DMS79 (cell line): ENCODE results near the gene VWA2.

ENCODE experiments used
- DNase-seq: peaks from one replicate; lab custom pipeline; 2025; lab: John Stamatoyannopoulos, UW

The VWA2 gene

DNA sequence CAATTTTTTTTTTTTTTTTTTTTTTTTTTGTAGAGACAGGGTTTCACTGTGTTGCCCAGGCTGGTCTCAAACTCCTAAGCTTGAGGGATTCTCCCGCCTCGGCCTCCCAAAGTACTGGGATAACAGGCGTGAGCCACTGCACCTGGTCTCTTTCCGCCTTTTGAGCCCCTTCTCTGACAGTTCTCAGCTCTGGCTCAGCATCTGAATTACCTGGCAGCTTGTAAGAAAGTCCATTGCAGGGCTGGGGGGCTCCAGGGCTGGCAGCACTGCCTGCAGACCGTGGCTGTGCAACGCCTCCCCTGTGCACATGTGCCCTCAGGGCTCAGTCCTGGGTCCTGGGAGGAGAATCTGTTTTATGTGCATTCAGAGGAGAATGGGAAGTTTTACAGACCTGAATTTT is 37.6 kb downstream of the VWA2 start:
- DNase-seq: no peak

DNA sequence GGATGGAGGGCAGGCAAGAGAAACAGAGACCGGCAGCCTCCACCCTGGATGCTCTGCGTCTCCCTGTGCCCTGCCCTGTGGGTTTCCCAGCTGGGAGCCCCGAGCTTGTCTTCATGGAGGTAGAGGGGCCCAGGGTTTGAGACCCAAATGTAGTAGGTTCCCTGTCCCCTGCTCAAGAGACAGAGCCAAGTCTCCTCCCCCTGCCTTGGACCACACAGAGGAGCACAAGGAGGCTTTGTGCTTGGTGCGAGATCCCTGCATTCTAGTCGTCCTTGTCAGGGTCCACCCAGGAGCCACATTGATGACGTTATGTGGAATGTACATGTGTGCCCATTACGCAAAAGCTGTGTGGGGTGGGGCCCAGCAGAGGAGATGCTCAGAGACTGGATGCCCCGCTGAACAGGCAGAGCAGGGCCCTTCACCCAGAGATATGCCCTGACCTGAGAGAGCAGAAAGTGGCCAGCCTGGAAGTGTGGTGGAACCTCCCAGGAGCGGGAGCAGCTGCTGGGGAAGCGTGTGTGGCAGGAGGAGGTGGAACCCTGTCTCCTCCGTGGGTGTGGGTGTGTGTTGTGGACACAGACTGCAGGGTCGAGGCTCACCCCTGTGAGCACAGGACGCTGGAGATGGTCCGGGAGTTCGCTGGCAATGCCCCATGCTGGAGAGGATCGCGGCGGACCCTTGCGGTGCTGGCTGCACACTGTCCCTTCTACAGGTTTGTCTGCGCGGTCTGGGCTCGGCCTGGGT is 39.3 kb downstream of the VWA2 start:
- no peak for DNase-seq

DNA sequence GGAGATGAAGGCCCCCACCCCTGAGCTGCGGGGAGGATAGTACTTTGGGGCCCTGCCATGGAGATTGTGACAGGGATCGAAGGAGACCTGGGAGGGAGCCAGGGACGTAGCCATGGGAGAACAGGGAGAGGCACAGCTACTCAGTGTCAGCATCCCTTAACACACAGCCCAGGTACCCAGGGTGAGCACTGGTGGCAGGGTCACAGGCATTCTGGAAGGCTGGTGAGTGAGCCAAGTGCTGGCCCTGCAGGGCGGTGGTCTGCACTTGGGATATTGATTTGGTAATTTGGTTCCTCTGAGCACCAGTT is 39.8 kb downstream of the VWA2 start:
- DNase-seq: no peak

DNA sequence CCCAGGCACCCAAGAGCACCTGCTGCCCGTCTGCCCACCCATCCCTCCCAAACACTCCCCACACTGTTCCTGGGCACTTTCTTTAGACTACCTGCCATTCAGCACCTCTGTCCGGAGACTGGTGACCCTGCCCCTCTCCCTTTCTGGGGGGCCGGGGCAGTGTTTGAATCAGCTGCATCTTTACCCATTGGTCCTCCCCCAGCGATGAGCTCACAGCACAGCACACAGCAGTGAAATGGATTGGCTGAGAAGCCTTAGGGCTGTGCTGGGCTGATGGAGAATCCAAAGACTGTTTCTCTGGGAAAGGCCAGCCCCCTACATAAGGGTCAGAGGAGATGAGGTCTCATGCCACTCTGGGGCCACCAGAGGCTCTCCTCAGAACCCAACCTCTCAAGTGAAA is 40.2 kb downstream of the VWA2 start:
- DNase-seq: no peak

DNA sequence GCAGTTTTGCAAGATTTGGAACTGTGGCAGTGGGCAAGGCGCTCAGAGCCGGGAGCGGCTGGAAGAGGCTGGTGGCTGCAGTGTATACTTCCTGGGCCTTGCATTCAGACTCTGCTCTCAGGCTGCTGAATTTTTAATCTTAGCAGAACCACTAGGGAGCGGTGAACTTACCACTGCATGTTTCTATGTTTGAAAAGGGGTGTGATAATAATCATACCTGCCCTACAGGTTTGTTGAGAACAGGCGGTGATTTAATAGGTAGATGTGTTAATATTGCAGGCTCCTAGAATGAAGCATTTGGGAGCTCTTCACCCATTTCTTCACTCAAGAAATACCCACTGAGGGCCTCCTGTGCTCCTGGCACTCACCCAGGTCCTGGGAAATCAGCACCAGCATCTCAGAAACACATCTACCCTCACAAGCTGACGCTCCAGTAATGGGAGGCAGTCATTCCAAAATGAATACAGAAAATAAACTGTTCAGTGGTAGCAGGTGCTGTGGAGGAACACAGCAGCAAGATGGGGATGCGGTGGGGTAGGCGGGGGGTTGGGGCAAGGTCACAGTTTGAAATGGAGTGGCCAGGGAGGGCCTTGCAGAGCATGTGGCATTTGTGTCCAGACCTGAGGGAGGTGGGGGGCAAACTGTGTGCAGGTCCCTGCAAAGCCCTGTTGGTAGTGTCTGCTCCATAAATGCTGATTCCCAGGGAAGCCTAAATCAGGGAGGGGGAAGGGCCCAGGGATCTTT is 41.0 kb downstream of the VWA2 start:
- DNase-seq: no peak

DNA sequence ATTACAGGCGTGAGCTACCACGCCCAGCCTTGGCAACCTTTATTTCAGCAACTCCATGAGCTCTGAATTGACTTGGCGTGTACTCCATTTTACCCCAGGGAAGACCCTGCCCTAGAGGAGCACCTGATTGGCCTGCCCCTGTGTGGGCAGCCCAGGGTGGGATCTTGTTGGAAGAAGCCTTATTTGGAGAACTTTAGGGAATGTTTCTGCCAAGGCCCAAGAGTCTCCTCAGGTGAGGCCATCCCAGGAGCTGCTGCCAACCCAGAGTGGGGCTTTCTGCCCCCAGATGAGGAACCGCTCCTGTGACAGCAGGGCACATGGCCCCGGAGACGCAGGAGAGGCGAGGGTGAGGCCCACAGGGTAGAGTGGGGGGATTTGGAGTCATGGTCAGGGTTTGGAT is 42.0 kb downstream of the VWA2 start:
- DNase-seq: no peak

DNA sequence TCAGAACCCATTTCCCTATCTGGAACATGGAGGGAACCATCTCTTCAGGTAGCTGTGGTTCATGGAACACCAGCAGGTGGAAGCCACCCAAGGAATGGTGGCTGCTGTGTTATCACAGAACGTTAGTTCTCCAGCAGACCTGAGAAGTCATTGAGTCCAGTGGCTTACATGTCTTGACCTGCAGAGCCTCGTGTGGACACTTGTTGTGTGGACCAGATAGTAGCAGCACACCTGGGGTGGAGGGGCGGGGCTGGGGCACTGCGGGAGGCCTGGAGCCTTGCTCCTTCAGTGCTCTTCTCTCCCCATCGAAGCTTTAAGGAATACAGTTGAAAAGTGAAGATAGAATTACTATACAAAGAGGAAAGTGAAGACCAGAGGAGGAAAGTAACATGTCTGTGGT is 42.4 kb downstream of the VWA2 start:
- no peak for DNase-seq

DNA sequence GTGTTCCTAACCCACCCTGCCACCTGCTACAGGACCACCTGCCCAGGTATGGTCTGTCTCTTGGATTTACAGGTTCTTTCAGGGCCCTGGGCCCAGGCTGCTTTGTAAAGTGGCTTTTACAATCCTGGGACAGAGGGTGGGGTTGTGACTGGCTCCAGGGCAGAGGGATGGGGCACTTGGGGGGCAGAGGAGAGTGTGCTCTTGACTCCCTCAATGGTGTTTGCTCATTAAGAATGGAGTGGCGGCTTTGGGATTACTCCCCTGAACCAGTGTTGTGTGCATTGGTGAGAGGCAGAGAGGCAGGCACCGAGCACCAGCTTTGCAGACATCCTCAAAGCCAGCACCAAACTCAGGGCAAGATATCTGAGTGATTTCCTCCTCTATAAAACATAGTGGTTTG is 43.5 kb downstream of the VWA2 start:
- no peak for DNase-seq

DNA sequence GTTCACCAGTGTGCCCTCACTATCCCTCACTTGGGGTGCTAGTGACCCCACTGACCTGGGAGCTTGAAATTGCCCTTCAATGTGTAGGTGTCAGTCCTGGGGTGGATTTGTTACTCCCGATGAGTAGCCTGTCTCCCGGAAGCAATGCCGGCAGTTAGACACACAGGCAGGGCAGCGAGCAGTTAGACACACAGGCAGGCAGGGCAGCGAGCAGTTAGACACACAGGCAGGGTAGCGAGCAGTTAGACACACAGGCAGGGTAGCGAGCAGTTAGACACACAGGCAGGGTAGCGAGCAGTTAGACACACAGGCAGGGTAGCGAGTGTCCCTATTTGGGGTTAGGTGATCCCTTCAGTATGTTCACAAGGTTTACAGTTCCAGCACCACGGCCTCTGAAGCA is 44.0 kb downstream of the VWA2 start:
- DNase-seq: no peak

DNA sequence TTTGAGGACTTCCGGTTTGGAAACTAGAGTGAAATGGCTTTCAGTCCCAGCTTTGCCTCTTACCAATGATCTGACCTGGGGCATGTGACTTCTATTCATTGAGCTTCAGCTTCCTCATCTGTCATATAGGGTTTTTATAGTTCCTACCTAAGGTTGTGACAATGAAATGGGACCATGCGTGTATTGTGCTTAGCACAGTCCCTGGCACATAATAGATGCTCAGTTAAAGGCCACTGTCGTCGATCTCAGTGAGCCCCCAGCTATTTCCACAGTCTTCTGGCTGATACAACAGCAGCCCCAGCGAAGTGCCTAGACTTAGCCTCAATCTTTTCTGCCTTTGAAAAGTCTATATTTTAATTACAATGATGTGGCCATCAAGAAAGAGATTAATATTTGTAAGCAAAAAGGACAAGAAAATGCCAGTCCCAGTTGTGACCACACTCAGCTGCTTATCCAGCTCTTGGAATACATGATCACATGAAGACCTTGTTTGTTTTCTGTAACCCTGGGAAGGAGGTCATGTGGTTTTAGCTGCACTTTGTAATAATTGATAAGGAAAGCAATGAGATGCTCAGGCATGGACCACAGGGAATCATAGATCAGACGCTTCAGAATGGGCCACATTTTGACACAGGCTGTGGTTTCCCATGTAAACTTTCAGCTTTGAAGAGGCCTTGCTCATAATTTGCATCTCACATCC is 44.6 kb downstream of the VWA2 start:
- DNase-seq: no peak

DNA sequence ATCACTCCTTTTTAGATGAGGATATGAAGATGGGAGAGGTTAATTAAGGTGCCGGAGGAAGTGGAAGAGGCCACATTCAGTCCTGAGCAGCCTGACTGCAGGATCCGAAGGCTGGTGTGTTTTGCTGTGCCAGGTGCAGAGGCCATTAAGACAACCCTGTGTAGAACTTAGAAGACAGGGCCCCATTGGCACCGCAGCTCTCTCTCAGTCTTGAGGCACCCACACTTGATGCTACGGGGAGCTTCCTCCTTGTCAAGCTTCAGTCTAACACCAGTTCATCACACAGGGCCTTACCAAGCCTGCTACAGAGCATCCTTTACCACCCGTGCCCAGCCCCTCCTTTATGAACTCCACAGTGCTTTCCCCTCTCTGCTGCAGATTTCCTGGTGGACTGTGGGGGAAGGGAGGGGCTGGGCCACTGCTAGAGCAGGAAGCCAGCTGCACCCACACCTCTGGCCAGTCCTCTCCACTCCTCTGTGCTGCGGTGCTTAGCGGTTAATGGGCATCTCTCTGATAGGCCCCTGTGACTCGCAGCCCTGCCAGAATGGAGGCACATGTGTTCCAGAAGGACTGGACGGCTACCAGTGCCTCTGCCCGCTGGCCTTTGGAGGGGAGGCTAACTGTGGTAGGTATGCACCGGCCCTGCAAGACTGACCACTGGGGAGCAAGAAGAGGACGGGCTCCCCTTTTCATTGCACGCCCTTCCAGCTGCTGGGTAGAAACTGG is 45.5 kb downstream of the VWA2 start:
- DNase-seq: no peak

DNA sequence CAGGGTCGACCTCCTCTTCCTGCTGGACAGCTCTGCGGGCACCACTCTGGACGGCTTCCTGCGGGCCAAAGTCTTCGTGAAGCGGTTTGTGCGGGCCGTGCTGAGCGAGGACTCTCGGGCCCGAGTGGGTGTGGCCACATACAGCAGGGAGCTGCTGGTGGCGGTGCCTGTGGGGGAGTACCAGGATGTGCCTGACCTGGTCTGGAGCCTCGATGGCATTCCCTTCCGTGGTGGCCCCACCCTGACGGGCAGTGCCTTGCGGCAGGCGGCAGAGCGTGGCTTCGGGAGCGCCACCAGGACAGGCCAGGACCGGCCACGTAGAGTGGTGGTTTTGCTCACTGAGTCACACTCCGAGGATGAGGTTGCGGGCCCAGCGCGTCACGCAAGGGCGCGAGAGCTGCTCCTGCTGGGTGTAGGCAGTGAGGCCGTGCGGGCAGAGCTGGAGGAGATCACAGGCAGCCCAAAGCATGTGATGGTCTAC is 46.9 kb downstream of the VWA2 start:
- no peak for DNase-seq

DNA sequence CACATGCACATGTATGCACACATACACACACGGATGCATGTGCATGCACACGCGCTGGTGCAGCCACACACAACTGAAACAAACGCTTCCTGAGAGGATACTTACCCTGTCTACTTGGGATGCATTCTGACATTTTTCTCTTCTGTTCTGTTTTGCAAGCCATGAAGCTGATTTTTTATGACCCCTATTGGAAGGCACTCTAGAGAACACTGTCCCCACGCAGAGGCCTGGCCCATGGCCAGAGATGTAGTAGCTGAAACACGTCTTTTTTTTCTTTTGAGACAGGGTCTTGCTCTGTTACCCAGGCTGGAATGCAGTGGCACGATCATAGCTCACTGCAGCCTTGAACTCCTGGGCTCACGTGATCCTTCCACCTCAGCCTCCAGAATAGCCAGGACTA is 47.9 kb downstream of the VWA2 start:
- no peak for DNase-seq

DNA sequence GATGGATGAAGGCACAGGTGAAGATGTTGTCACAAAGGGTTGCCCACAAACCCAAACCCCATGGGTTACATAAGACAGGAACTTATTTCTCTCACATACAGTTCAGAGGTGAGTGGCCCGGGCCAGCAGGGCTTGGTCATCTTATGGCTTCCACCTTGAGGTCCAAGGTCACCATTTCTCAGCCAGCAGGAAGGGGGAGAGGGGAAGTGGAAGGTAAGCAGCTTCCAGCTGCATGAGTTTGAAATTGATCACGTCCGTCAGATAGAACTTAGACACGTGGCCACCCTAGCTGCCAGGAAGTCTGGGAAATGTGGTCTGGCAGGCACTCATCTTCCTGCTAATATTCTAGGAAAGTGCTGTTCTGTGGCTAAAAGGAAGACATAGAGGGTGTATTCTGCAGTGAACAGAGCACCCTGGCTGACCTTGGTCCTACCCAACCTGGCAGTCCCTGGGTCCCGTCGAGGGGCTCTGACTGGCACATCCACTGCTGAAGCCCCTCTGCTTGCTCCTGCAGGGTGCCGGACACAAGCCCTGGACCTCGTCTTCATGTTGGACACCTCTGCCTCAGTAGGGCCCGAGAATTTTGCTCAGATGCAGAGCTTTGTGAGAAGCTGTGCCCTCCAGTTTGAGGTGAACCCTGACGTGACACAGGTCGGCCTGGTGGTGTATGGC is 49.5 kb downstream of the VWA2 start:
- no peak for DNase-seq

DNA sequence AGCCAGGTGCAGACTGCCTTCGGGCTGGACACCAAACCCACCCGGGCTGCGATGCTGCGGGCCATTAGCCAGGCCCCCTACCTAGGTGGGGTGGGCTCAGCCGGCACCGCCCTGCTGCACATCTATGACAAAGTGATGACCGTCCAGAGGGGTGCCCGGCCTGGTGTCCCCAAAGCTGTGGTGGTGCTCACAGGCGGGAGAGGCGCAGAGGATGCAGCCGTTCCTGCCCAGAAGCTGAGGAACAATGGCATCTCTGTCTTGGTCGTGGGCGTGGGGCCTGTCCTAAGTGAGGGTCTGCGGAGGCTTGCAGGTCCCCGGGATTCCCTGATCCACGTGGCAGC is 50.0 kb downstream of the VWA2 start:
- DNase-seq: no peak

DNA sequence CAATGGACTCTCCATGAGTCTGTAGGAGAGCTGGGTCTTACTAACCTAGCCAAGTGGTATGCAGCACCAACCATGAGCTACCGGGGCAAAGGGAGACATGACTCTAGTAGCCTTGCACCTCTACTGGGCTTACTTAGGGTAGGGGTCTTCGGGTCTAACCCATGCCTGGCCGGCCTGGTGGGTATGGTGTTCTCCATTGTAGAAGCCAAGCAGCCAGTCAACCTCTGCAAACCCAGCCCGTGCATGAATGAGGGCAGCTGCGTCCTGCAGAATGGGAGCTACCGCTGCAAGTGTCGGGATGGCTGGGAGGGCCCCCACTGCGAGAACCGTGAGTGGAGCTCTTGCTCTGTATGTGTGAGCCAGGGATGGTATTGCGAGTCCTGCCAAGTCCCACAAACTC is 51.0 kb downstream of the VWA2 start:
- DNase-seq: no peak

DNA sequence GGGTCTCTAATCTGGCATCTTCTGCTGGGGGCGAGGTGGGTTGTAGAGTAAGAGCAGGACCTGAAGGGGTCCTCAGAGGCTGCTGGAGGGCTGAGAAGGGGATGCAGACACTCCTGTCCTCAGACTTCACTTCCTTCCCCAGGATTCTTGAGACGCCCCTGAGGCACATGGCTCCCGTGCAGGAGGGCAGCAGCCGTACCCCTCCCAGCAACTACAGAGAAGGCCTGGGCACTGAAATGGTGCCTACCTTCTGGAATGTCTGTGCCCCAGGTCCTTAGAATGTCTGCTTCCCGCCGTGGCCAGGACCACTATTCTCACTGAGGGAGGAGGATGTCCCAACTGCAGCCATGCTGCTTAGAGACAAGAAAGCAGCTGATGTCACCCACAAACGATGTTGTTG is 52.0 kb downstream of the VWA2 start:
- no peak for DNase-seq

DNA sequence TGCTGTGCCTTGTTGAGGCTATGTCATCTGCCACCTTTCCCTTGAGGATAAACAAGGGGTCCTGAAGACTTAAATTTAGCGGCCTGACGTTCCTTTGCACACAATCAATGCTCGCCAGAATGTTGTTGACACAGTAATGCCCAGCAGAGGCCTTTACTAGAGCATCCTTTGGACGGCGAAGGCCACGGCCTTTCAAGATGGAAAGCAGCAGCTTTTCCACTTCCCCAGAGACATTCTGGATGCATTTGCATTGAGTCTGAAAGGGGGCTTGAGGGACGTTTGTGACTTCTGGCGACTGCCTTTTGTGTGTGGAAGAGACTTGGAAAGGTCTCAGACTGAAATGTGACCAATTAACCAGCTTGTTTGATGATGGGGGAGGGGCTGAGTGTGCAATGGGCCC is 52.5 kb downstream of the VWA2 start:
- no peak for DNase-seq

DNA sequence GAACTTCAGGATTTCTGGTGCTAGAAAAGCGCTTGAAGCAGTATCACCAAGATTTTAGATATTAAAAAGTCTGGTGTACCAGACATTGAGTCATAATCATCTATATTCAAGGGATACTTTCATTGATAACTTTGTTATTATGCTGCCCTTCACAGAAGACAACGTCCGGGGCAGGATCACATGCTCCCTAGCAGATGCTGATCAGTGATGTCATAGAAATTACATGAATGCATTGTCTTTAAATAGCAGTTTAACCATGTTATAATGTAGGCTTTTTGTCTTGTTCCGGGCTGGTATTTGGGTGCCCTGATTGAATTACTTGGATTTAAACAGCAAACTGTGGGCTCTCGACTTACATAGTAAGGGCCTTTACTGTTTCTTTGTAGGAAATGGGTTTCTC is 54.0 kb downstream of the VWA2 start:
- no peak for DNase-seq

DNA sequence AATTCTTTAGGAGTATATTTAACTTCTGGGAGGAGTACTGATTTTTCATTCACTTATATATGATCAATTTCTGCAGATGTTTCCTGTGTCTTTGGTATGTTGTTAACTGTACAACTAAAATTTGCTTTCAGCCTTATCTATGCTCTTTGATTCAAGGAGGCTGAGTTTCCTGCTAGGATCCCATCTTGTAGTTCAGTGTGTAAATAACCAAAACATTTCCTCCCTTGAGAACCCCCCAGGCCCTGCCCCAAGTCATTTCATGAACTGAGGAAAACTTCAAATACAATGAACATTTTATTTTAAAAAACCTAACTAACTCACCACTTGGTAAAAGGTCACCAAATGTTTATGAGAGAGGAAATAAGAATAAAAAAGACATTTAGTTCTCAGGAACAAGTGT is 55.5 kb downstream of the VWA2 start:
- no peak for DNase-seq

DNA sequence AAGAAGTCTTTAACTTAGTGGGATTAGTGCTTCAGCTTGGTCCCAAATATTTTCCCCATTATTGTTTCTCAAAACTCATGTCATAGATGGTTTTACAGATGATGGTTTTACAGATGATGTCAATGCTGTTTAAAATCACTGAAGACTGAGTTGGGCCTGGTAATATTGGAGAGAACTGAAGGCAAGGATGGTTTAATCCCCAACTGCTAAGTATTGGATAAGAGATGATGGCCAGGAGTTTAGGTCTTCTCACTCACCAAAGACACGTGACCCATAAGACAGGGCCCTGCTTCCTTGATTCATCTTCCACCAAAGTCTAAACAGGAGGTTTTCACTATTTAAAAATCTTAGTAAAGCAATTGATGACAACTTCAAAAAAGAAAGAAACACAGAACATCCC is 56.3 kb downstream of the VWA2 start:
- DNase-seq: no peak

DNA sequence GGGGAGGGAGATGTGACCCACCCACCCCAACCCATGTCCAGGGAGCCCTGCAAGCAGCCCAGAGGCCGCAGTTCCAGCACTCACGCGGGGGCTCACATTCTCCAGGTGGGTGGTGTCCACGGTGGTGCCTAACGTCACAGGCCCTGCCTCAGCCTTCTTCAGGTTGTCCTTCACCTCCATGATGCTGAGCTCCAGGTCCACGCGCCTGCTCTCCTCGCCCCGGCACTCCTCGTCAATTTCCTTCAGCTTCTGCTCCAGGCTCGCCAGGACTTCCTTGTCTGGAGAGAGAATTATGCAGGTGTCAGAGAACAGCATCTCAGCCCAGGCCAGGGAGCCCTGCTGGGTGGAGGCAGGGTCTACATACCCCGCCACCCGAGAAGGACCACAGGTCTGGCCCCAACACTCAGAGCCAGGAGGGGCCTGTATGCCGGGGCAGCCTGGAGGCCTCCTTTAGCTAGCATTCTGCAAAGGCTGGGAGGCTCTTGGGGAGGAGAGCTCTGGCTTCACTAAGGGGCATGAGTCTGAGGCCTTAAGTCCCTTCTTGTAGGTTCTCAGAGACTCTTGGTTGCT is 58.2 kb downstream of the VWA2 start:
- DNase-seq: no peak
